ENCODE results near the gene RIMS4.

GRCh38 chr20:44702776-44703175 is 107.6 kb downstream of the RIMS4 start:
- TF ChIP-seq CTCF (IDR thresholded peaks at IDR 0.05): no peak
- peak; percentile 69 to 91 (median 91) for TF ChIP-seq POLR2AphosphoS5 (IDR thresholded peaks at IDR 0.05)
